HG03558 (cell line): Measurements from ENCODE around the gene SYNE3.

Source experiments
- ATAC-seq: cut with Tn5 transposase; IDR thresholded peaks from one replicate; pipeline ENCODE4 v1.9.1; 2021; ENCODE audit warnings: moderate number of reproducible peaks; ENCODE audit not compliant: unreplicated experiment; ENCODE audit errors: extremely low read depth

Gene SYNE3

DNA sequence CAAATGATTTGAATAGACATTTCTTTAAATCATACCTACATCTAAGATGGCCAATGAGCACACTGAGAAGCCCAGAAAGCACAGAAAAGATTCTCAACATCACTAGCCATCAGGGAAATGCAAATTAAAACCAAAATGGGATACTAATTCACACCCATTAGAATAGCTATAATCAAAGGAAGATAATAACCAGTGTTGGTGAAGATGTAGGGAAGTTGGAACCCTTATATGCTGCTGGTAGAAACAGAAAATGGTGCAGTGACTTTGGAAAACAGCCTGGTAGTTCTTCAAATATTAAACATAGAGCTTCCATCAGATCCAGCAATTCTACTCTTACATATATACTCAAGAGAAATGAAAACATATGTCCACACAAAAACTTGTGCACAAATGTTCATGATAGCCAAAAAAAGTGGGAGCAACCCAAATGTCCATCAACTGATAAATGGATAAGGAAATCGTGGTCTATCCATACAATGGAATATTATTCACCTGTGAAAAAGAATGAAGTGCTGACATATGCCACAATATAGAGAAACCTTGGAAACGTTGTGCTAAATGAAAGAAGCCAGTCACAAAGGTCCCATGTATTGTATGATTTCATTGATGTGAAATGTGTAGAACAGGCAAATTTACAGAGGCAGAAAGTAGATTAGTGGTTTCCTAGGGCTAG is 24.4 kb downstream of the SYNE3 start:
- ATAC-seq = no peak

DNA sequence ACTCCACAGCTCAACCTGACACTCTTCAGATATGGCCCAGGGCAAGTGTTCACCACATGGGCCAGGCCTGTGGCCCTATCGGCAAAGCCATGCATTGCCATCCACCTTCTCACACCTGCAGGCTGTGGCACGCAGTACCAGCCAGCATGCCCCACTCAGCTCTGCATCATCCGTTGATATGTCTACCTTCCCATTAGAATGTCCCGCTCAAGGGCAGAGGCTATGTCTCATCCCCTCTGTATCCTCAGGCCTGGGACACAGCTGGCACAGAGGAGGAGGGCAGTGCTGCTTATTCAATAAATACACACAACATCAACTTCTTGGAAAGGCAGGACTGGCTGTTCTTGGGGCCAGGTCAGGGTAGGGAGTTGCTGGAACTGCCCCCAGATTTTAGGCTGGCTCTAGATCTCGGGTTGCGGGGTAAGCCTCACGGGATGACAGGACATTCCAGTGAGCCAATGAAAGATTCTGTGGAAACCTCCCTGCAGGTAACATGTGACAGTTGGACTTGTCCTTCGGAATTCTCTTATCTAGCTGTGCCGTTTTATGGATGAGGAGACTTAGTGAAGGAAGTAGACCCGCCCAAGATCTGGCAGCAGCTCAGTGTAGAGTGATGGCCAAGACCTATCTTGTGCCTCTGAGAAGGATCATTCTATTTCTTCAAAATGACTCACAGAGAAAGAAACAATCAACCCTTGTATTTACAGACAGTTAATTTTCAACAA is 25.6 kb downstream of the SYNE3 start:
- ATAC-seq = no peak

- no peak for ATAC-seq
Measured at GRCh38 chr14:95490138-95490509, 26.3 kb downstream of the SYNE3 start.

DNA sequence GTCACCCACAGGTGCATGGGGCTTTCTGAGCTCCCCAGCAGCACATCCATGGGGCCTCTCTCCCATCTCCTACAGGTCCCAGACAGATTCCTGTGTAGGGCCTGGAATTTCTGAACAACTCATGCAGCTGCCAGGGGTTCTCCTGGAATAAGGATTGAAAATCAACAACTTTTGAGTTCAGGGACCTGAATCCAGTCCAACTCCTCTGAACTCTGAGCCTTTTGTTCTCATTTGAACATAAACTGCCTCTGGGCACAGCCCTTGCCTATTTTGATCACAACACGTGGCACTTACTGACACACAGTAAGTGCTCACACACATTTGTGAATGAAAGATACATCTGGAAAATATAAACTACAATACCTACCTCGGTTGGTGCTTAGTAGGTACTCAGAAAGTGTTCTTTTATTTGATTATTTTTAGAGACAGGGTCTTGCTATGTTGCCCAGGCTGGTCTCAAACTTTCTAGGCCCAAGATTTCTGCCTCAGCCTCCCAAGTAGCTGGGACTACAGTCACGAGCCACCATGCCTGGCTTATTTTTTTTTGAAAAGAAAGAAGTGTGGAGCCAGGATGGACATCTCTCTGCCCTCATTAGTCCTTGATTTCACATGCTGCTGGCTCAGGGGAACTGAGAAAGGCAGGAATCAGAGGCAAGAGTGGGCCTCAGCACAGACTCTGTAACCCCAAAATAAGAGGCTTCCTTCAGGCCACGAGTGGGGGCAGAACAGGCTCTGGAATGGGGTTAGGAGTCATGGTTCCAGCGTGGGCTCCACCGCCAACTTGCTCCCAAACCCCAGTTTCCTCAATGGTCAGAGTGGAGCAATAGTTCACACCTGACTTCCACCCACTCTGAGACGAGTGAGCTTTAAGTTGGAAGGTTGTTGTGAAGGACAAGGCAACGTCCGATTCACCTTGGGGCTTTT is 27.0 kb downstream of the SYNE3 start:
- no peak for ATAC-seq

DNA sequence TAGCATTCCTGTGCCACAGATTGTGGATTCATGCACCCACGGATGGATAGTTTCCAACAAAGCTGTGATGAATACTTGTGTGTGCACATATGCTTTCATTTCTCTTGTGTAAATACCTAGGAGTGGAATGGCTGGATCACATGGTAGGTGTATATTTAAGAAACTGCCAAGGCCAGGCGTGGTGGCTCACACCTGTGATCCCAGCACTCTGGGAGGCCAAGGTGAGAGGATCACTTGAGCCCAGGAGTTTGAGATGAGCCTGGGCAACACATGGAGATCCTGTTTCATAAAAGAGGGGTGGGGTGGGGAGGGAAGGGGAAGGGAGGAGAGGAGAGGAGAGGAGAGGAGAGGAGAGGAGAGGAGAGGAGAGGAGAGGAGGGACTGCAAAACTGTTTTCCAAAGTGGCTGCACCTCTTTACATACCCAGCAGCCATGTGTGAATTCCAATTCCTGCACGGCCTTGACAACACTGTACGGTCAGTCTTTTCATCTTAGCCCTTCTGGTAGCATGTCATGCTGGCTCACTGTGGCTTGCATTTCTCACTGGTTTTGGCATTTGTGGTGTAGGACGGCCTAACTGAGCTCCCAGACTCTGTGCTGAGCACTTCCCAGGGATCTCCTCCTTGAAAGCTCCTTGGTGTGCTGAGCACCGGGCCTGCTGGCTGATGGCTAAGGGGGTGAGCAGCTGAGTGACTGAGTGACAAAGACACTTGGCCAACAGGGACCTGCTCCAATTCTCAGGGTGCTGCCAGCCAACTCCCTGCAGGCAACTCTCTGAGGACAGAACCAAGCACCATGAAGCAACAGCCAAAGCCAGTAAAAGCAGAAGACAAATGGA is 27.9 kb downstream of the SYNE3 start:
- ATAC-seq = no peak

- no peak for ATAC-seq
Measured at GRCh38 chr14:95487669-95488084, 28.8 kb downstream of the SYNE3 start.

DNA sequence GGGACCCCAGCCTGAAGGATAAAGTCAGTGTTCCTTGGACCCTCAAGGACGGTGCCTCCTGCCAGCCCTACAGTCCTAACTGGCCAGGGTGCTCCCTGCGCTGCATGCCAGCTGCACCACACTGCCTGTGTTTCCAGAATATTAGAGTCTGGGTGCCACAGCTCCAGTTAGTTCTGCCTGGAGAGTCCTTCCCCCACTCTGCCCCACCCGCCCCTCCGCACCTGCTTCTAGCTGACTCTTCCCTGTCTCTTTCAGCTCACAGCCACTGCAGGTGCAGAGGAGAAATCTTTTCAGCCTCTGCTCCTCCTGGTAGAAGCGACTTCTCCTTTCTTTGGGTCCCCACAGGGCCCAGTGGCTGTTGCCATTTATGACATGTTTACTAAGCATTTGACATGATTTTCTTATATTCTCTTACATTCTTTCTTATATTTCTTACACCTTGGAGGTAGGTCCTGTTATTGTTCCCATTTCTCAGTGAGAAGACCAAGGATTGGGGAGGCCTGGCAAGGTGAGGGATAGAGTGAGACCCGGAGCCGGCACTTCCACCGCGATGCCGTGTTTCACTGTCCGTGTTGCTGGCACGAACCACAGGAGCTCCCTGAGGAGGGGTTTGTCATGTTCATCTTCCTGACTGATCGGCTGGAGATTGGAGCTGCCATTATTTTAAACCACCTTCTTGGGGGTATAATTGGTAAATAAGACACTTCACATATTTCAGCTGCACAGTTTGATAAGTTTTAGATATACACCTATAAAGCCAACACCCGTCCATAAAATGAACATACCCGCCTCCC is 29.4 kb downstream of the SYNE3 start:
- ATAC-seq = no peak

- no peak for ATAC-seq
Measured at GRCh38 chr14:95485222-95485819, 31.1 kb downstream of the SYNE3 start.

- ATAC-seq = no peak
Measured at GRCh38 chr14:95484296-95484695, 32.2 kb downstream of the SYNE3 start.

- no peak for ATAC-seq
Measured at GRCh38 chr14:95483309-95484165, 32.9 kb downstream of the SYNE3 start.

GRCh38 chr14:95482627-95483308 is 33.7 kb downstream of the SYNE3 start:
- no peak for ATAC-seq

GRCh38 chr14:95481391-95482022 is 34.9 kb downstream of the SYNE3 start:
- no peak for ATAC-seq

- ATAC-seq = no peak
Measured at GRCh38 chr14:95480887-95481226, 35.6 kb downstream of the SYNE3 start.

GRCh38 chr14:95480109-95480886 is 36.2 kb downstream of the SYNE3 start:
- ATAC-seq = no peak

- no peak for ATAC-seq
Measured at GRCh38 chr14:95479494-95479893, 37.0 kb downstream of the SYNE3 start.

DNA sequence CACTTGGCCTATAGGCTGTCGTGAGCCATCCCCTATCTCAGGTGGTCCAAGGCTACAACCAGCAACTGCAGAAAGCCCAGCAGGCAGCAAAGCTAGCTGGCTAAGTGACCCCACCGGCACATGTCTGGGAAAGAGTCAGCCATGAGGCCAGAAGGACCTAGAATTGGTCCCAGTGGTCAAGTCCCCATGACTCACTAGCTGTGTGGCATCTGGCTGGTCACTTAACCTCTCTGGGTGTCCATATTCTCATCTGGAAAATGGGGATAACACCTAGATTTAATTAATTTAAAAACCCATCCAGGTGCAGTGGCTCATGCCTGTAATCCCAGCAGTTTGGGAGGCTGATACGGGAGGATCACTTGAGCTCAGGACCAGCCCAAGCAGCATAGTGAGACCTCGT is 37.6 kb downstream of the SYNE3 start:
- no peak for ATAC-seq
